Vagina (tissue), 2 donors: ENCODE data around the gene ARHGEF39.
A peak's percentile ranks its signal among the peaks of the same experiment; 100 is the strongest.

ENCODE experiments used
- CTCF ChIP-seq, 3 experiments: fragments of 450-650 bp in 2 of 3; fragments of 200-600 bp in 1 of 3; sonication (generic) in 1 of 3; IDR thresholded peaks; one replicate each; pipeline ENCODE4 v1.5.1; 2017 to 2019; ENCODE audit warnings: antibody characterized with exemption in 3 of 3, mild to moderate bottlenecking in 2 of 3, moderate library complexity in 2 of 3
- POLR2A ChIP-seq, 2 donors: fragments of 450-650 bp; IDR thresholded peaks; one replicate each; pipeline ENCODE4 v1.6.1; 2017; ENCODE audit warnings: antibody characterized with exemption in 2 of 2, mild to moderate bottlenecking in 2 of 2, moderate library complexity in 2 of 2

GRCh38 chr9:35646533-35647265 is 18.3 kb downstream of the ARHGEF39 start:
- TF ChIP-seq CTCF (IDR thresholded peaks at IDR 0.05) (peak; percentile 89 to 97 (median 95)), POLR2A (IDR thresholded peaks at IDR 0.05) (peak in 1 of 2 donors; percentile 94)
